Upper lobe of right lung (tissue), 1 donor: ENCODE results near the gene MCC. TPM values are rescaled to one million over a fixed set of nuclear protein-coding genes. Genes with fewer than 3 reads are reported as not detected.

Experiments used
- ATAC-seq: fragments of 200-7000 bp; cut with Tn5 transposase; one replicate; pipeline ENCODE4 v1.9.1; 2020; ENCODE audit warnings: mild to moderate bottlenecking, moderate library complexity
- DNase-seq: peaks from one replicate; pipeline ENCODE4 v3.0.0-alpha.2; 2020
- H3K27ac ChIP-seq: fragments of 200-600 bp; one replicate; pipeline ENCODE4 v1.8.0; 2022
- H3K27me3 ChIP-seq: fragments of 200-600 bp; one replicate; pipeline ENCODE4 v1.8.0; 2022; ENCODE audit warnings: mild to moderate bottlenecking
- H3K36me3 ChIP-seq: fragments of 200-600 bp; one replicate; pipeline ENCODE4 v1.8.0; 2022
- H3K4me1 ChIP-seq: fragments of 200-600 bp; one replicate; pipeline ENCODE4 v1.8.0; 2022
- H3K4me3 ChIP-seq: fragments of 200-600 bp; one replicate; pipeline ENCODE4 v1.8.0; 2022; ENCODE audit warnings: mild to moderate bottlenecking
- H3K9me3 ChIP-seq: fragments of 200-600 bp; one replicate; pipeline ENCODE4 v1.8.0; 2022
- intact Hi-C: fragments of 100-400 bp; cut with DNase I; formaldehyde crosslinking; loops from one replicate; pipeline ENCODE4 v1.11.0; 2022
- total RNA-seq: library from RNA; stranded (reverse); fragmentation: NEBNext Ultra II Directional; extraction: Animal tissue kit (Norgen Biotek cat#: 25700); gene quantifications from one replicate; pipeline ENCODE4 v1.2.1, GENCODE V29; 2021
- TF ChIP-seq, protein P1 (sequence below): fragments of 200-600 bp; IDR thresholded peaks from one replicate; pipeline ENCODE4 v1.8.0; 2022; ENCODE audit warnings: antibody characterized with exemption
- donor health status: DM: no; HTN: yes; CAD: no; lungs with severe emphysema.

MCC gene
- total RNA-seq, 1 donor from 2014 or later: 18.6 TPM

DNA sequence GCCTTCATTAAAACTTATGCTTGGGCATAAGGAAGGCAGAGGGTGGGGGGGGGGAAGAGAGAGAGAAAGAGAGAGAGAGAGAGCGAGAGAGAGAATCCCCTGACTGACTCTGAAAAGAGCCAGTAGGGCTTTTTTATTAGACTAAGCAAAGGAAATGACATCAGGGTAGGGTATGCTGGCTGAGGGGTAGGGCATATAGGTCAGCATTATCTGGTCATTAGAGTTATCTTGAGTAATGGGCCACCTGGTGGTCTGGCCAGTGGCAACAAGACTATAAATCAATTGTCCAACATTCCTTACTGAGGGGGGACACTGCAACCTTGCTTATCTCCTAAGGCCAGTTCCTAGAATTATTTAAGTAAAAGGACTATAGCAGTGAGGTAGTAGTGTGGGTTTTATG lies 120.7 kb downstream of the MCC start:
- intact Hi-C loops: no loop called here
- Histone ChIP-seq H3K27me3 (peaks cover 5% of the 10 kb centered on the region), H3K36me3 (no peaks in the 10 kb centered on the region), H3K9me3 (peaks cover 8% of the 10 kb centered on the region), H3K4me1 (no peaks in the 10 kb centered on the region), H3K27ac (no peak overlapping the region), H3K4me3 (no peak overlapping the region)
- TF ChIP-seq, protein P1, sequence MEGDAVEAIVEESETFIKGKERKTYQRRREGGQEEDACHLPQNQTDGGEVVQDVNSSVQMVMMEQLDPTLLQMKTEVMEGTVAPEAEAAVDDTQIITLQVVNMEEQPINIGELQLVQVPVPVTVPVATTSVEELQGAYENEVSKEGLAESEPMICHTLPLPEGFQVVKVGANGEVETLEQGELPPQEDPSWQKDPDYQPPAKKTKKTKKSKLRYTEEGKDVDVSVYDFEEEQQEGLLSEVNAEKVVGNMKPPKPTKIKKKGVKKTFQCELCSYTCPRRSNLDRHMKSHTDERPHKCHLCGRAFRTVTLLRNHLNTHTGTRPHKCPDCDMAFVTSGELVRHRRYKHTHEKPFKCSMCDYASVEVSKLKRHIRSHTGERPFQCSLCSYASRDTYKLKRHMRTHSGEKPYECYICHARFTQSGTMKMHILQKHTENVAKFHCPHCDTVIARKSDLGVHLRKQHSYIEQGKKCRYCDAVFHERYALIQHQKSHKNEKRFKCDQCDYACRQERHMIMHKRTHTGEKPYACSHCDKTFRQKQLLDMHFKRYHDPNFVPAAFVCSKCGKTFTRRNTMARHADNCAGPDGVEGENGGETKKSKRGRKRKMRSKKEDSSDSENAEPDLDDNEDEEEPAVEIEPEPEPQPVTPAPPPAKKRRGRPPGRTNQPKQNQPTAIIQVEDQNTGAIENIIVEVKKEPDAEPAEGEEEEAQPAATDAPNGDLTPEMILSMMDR: no peak
- DNase-seq (no peak), ATAC-seq (no peak)

DNA sequence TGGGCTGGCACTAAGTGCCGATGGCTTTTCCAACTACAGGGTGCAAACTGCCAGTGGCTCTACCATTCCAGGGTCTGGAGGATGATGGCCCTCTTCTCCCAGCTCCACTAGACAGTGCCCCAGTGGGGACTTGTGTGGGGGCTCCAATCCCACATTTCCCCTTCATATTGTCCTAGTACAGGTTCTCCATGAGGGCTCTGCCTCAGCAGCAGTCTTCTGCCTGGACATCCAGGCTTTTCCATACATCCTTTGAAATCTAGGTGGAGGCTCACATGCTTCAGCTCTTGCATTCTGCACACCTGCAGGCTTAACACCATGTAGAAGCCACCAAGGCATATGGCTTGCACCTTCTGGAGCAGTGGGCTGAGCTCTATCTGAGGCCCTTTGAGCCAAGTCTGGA lies 123.8 kb downstream of the MCC start:
- DNase-seq: no peak
- Histone ChIP-seq H3K9me3 (peaks cover 8% of the 10 kb centered on the region), H3K27me3 (no peaks in the 10 kb centered on the region), H3K36me3 (no peaks in the 10 kb centered on the region), H3K4me1 (no peaks in the 10 kb centered on the region), H3K4me3 (no peak overlapping the region), H3K27ac (no peak overlapping the region)
- TF ChIP-seq, protein P1: no peak
- no peak for ATAC-seq
- intact Hi-C loops: no loop called here

GRCh38 chr5:113361701-113362100 lies 126.6 kb downstream of the MCC start:
- TF ChIP-seq, protein P1: no peak
- intact Hi-C loops: no loop called here
- H3K9me3 ChIP-seq: peaks cover 8% of the 10 kb centered on the region
- no peaks in the 10 kb centered on the region for H3K4me1 ChIP-seq
- no peaks in the 10 kb centered on the region for H3K36me3 ChIP-seq
- DNase-seq (no peak), ATAC-seq (no peak)
- H3K27ac ChIP-seq: no peak overlapping the region
- no peak overlapping the region for H3K4me3 ChIP-seq
- no peaks in the 10 kb centered on the region for H3K27me3 ChIP-seq

DNA sequence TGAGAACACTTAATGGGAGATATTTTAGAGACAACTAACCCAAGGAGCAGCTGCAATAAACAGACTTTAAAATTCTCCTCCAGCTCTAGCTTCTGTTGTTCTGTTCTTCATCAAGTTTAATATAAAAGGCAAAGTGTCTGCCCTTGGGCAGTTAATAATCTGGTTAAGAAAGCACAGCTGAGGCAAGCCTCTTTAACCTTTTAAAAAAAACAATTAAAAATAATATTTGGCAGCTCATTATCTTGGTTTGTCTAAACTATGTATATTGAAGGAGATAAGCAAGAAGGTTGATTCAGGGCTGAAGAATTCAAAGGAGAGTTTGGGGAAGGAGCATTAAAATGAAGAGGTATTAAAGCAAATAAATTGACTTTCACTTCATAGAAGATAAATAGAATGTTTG lies 128.8 kb downstream of the MCC start:
- Histone ChIP-seq H3K27me3 (no peaks in the 10 kb centered on the region), H3K4me3 (no peak overlapping the region), H3K4me1 (no peaks in the 10 kb centered on the region), H3K27ac (no peak overlapping the region), H3K9me3 (peaks cover 2% of the 10 kb centered on the region), H3K36me3 (no peaks in the 10 kb centered on the region)
- no peak for DNase-seq
- intact Hi-C loops: no loop called here
- ATAC-seq: no peak
- TF ChIP-seq, protein P1: no peak

GRCh38 chr5:113358696-113359095 lies 129.6 kb downstream of the MCC start:
- TF ChIP-seq, protein P1: no peak
- DNase-seq: no peak
- Histone ChIP-seq H3K9me3 (no peaks in the 10 kb centered on the region), H3K27me3 (no peaks in the 10 kb centered on the region), H3K4me1 (no peaks in the 10 kb centered on the region), H3K36me3 (no peaks in the 10 kb centered on the region), H3K4me3 (no peak overlapping the region), H3K27ac (no peak overlapping the region)
- ATAC-seq: no peak
- intact Hi-C loops: no loop called here
